ENCODE results near the gene SCAPER.

SCAPER gene

DNA sequence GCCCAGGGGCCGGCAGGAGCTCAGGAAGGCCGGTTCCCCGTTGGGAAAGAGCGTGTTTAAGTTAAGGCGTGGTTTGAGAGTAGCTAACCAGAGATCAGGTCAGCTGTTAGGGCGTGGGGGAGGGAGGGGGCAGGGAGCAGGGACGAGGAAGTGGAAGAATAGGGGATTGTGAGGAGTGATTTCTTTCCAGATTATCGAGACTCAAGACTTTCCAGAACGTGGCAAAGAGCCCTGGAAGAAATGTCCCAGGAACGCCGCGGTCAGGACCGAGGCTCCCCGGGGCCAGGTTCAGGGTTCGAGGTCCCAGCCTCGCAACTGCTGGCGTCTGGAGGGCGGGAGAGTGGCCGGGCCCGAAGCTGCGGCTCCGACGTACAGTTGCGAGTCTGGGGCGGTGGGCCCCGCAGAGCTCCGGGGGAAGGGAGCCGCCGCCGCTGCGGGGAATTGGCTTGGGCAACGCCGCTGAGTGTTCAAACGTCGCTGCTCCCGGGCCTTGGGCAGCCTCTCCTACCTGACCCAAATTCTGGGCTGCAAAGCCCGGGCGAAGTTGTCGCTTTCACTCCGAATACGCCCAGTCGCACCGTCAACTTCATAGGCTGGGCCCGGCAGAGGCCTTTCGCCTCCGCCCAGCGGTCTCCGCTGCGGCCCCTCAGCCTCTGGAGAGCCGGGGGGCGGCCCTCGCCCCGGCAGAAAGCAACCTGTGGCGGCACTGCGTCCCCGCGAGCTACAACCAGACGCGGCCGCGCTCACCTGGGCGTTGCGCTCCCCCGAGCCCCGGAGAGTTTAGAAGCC is 559.1 kb downstream of the SCAPER start (continued):
- no peak for TF ChIP-seq ZNF449 (tag by site-specific recombination; IDR thresholded peaks at IDR 0.05)
- TF ChIP-seq ZSCAN16 (tag by site-specific recombination; IDR thresholded peaks at IDR 0.05), result no peak
- TF ChIP-seq ZNF629 (tag by site-specific recombination; IDR thresholded peaks at IDR 0.05), result no peak
- TF ChIP-seq, protein P1, sequence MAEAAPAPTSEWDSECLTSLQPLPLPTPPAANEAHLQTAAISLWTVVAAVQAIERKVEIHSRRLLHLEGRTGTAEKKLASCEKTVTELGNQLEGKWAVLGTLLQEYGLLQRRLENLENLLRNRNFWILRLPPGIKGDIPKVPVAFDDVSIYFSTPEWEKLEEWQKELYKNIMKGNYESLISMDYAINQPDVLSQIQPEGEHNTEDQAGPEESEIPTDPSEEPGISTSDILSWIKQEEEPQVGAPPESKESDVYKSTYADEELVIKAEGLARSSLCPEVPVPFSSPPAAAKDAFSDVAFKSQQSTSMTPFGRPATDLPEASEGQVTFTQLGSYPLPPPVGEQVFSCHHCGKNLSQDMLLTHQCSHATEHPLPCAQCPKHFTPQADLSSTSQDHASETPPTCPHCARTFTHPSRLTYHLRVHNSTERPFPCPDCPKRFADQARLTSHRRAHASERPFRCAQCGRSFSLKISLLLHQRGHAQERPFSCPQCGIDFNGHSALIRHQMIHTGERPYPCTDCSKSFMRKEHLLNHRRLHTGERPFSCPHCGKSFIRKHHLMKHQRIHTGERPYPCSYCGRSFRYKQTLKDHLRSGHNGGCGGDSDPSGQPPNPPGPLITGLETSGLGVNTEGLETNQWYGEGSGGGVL (tag by site-specific recombination; IDR thresholded peaks at IDR 0.05), result peak; percentile 45; the same call in 1 of the 2 replicates
- TF ChIP-seq KLF16 (tag by site-specific recombination; IDR thresholded peaks at IDR 0.05), result peak; percentile 46; the same call in 1 of the 2 replicates
- TF ChIP-seq ZNF837 (tag by site-specific recombination; IDR thresholded peaks at IDR 0.05), result no peak
- TF ChIP-seq SP7 (tag by site-specific recombination; IDR thresholded peaks at IDR 0.05), result peak; percentile 55; the same call in 1 of the 2 replicates
- no peak for TF ChIP-seq HOXC10 (CRISPR knock-in tag; IDR thresholded peaks at IDR 0.05)
- TF ChIP-seq ZNF704 (tag by site-specific recombination; IDR thresholded peaks at IDR 0.05), result no peak
- TF ChIP-seq WT1 (tag by site-specific recombination; IDR thresholded peaks at IDR 0.05), result peak; percentile 33; the same call in 1 of the 2 replicates
- TF ChIP-seq ZNF658 (tag by site-specific recombination; IDR thresholded peaks at IDR 0.05), result no peak
- TF ChIP-seq ZNF558 (tag by site-specific recombination; IDR thresholded peaks at IDR 0.05), result no peak
- TF ChIP-seq OSR2 (tag by site-specific recombination; IDR thresholded peaks at IDR 0.05), result peak; percentile 81
- peak; percentile 73 for TF ChIP-seq SCRT1 (tag by site-specific recombination; IDR thresholded peaks at IDR 0.05; ENCODE audit: borderline replicate concordance)
- TF ChIP-seq ZNF544 (tag by site-specific recombination; IDR thresholded peaks at IDR 0.05), result no peak
- TF ChIP-seq ZNF747 (tag by site-specific recombination; IDR thresholded peaks at IDR 0.05), result no peak
- TF ChIP-seq ZNF571 (tag by site-specific recombination; IDR thresholded peaks at IDR 0.05), result no peak
- no peak for TF ChIP-seq ZNF560 (tag by site-specific recombination; IDR thresholded peaks at IDR 0.05; ENCODE audit: borderline replicate concordance)
- peak; percentile 72 for TF ChIP-seq ZBTB8A (tag by site-specific recombination; IDR thresholded peaks at IDR 0.05)
- TF ChIP-seq PRDM1 (tag by site-specific recombination; IDR thresholded peaks at IDR 0.05), result 0 out of 2 replicates have a peak, but pooled peaks have one; percentile 4
- TF ChIP-seq ZNF529 (tag by site-specific recombination; IDR thresholded peaks at IDR 0.05; ENCODE audit: insufficient replicate concordance), result no peak
- no peak for TF ChIP-seq ZNF175 (tag by site-specific recombination; IDR thresholded peaks at IDR 0.05)
- peak; percentile 61; the same call in 1 of the 2 replicates for TF ChIP-seq ZBTB7A (tag by site-specific recombination; IDR thresholded peaks at IDR 0.05; ENCODE audit: low read depth)
- TF ChIP-seq ZFP41 (tag by site-specific recombination; IDR thresholded peaks at IDR 0.05; ENCODE audit: borderline replicate concordance), result no peak
- peak; percentile 52 for TF ChIP-seq GLIS1 (tag by site-specific recombination; IDR thresholded peaks at IDR 0.05)
- no peak for TF ChIP-seq GLI4 (tag by site-specific recombination; IDR thresholded peaks at IDR 0.05)
- TF ChIP-seq, protein P2, sequence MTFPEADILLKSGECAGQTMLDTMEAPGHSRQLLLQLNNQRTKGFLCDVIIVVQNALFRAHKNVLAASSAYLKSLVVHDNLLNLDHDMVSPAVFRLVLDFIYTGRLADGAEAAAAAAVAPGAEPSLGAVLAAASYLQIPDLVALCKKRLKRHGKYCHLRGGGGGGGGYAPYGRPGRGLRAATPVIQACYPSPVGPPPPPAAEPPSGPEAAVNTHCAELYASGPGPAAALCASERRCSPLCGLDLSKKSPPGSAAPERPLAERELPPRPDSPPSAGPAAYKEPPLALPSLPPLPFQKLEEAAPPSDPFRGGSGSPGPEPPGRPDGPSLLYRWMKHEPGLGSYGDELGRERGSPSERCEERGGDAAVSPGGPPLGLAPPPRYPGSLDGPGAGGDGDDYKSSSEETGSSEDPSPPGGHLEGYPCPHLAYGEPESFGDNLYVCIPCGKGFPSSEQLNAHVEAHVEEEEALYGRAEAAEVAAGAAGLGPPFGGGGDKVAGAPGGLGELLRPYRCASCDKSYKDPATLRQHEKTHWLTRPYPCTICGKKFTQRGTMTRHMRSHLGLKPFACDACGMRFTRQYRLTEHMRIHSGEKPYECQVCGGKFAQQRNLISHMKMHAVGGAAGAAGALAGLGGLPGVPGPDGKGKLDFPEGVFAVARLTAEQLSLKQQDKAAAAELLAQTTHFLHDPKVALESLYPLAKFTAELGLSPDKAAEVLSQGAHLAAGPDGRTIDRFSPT (tag by site-specific recombination; IDR thresholded peaks at IDR 0.05), result no peak
- TF ChIP-seq TRIM28 (IDR thresholded peaks at IDR 0.05; ENCODE audit: borderline replicate concordance, low read length), result peak; percentile 1; the same call in 1 of the 2 replicates
- no peak for TF ChIP-seq ZNF473 (tag by site-specific recombination; IDR thresholded peaks at IDR 0.05)
- TF ChIP-seq ZNF548 (tag by site-specific recombination; IDR thresholded peaks at IDR 0.05), result no peak
- TF ChIP-seq ZNF621 (tag by site-specific recombination; IDR thresholded peaks at IDR 0.05), result no peak
- no peak for TF ChIP-seq ZNF157 (tag by site-specific recombination; IDR thresholded peaks at IDR 0.05)
- peak; percentile 73 for TF ChIP-seq ZFHX2 (tag by site-specific recombination; conservative IDR thresholded peaks at IDR 0.05)
- peak; percentile 74 for TF ChIP-seq EGR2 (tag by site-specific recombination; IDR thresholded peaks at IDR 0.05; ENCODE audit: low read depth)
- peak; percentile 82 for TF ChIP-seq ZBTB20 (tag by site-specific recombination; IDR thresholded peaks at IDR 0.05)
- no peak for TF ChIP-seq ZNF311 (tag by site-specific recombination; IDR thresholded peaks at IDR 0.05; ENCODE audit: borderline replicate concordance)

Measured in HEK293 (cell line).